CD4-positive, alpha-beta T cell (primary cell): ENCODE measurements around the gene ZSWIM5. TPM values are rescaled to one million over a fixed set of nuclear protein-coding genes. Genes with fewer than 3 reads are reported as not detected.
"Not testable (repeated sequence)": the region's sequence is repeated elsewhere in the genome, so short reads cannot be mapped to it uniquely, and the experiment has no call there.

Experiments used
- ATAC-seq: fragments of 200-7000 bp; cut with Tn5 transposase; one replicate; pipeline ENCODE4 v1.10.0; 2022; ENCODE audit warnings: mild to moderate bottlenecking; ENCODE audit not compliant: poor library complexity
- CTCF ChIA-PET: fragments of 350-600 bp; sonication (Branson Sonifier 250); formaldehyde crosslinking; loops from one replicate; lab custom pipeline; 2021; ENCODE audit warnings: antibody characterized with exemption, inconsistent platforms; lab: Charles Lee
- POLR2A ChIA-PET: fragments of 350-600 bp; sonication (Branson Sonifier 250); formaldehyde crosslinking; loops from one replicate; lab custom pipeline; 2021; ENCODE audit warnings: antibody characterized with exemption, inconsistent platforms; lab: Charles Lee
- DNase-seq, 14 experiments: peaks; one replicate each; pipeline ENCODE4 v3.0.0-alpha.2; 2013 to 2020; ENCODE audit warnings: mixed read lengths in 2 of 14
- H3K27ac ChIP-seq, 2 donors: one replicate each; pipeline versions ENCODE4 v1.5.1 to v1.7.0; 2013; ENCODE audit warnings: low read length in 2 of 2, low read depth in 1 of 2, mild to moderate bottlenecking in 1 of 2
- H3K27me3 ChIP-seq, 2 experiments: 1 replicate in 1 of 2; 2 replicates in 1 of 2; pipeline versions ENCODE4 v1.6.1 to v1.7.0; 2013; ENCODE audit warnings: low read length in 2 of 2, control low read depth in 1 of 2, mild to moderate bottlenecking in 1 of 2, moderate library complexity in 1 of 2; ENCODE audit not compliant: insufficient read depth in 2 of 2, control insufficient read depth in 1 of 2
- H3K36me3 ChIP-seq: one replicate; pipeline ENCODE4 v1.6.1; 2013; ENCODE audit warnings: low read length, control low read depth; ENCODE audit not compliant: insufficient read depth
- H3K4me1 ChIP-seq: one replicate; pipeline ENCODE4 v1.6.1; 2013; ENCODE audit warnings: low read length, control low read depth; ENCODE audit not compliant: insufficient read depth
- H3K4me3 ChIP-seq: one replicate; pipeline ENCODE4 v1.5.1; 2013; ENCODE audit warnings: mild to moderate bottlenecking, low read length, moderate library complexity
- H3K9me3 ChIP-seq, 2 experiments: 1 replicate in 1 of 2; 2 replicates in 1 of 2; pipeline versions ENCODE4 v1.6.1 to v1.7.0; 2013; ENCODE audit warnings: low read length in 2 of 2, mild to moderate bottlenecking in 2 of 2, control low read depth in 1 of 2, moderate library complexity in 1 of 2; ENCODE audit not compliant: control insufficient read depth in 1 of 2, insufficient read depth in 1 of 2
- H3K27ac Mint-ChIP-seq: one replicate; pipeline ENCODE4 v1.8.0; 2020; ENCODE audit warnings: mixed read lengths
- H3K27me3 Mint-ChIP-seq: one replicate; pipeline ENCODE4 v1.8.0; 2021; ENCODE audit warnings: mixed read lengths
- H3K36me3 Mint-ChIP-seq: one replicate; pipeline ENCODE4 v1.8.0; 2021; ENCODE audit warnings: low read depth, mixed read lengths
- H3K4me1 Mint-ChIP-seq: one replicate; pipeline ENCODE4 v1.8.0; 2021; ENCODE audit warnings: low read depth, mixed read lengths
- H3K4me3 Mint-ChIP-seq: one replicate; pipeline ENCODE4 v1.8.0; 2020; ENCODE audit warnings: mild to moderate bottlenecking, mixed read lengths
- H3K9me3 Mint-ChIP-seq: one replicate; pipeline ENCODE4 v1.8.0; 2020; ENCODE audit warnings: mixed read lengths
- intact Hi-C, 2 experiments: fragments of 100-400 bp; cut with DNase I in 1 of 2; cut with micrococcal nuclease in 1 of 2; formaldehyde crosslinking; loops; one replicate each; pipeline versions ENCODE4 v1.15.1 to v1.9.0; 2023 to 2025; cut with DNase I, micrococcal nuclease
- total RNA-seq, 174 experiments: library from RNA in 2 of 174; stranded (reverse) in 2 of 174; gene quantifications; one replicate each; pipeline ENCODE4 v1.2.3 and lab custom pipeline; 2021 to 2026
- TF ChIP-seq, protein P1 (sequence below): fragments of 200-600 bp; IDR thresholded peaks from one replicate; pipeline ENCODE4 v1.8.0; 2022; ENCODE audit warnings: antibody characterized with exemption, mild to moderate bottlenecking

Gene ZSWIM5
- total RNA-seq, 2 experiments from 2014 or later, result 0.91 to 1.1 TPM

DNA sequence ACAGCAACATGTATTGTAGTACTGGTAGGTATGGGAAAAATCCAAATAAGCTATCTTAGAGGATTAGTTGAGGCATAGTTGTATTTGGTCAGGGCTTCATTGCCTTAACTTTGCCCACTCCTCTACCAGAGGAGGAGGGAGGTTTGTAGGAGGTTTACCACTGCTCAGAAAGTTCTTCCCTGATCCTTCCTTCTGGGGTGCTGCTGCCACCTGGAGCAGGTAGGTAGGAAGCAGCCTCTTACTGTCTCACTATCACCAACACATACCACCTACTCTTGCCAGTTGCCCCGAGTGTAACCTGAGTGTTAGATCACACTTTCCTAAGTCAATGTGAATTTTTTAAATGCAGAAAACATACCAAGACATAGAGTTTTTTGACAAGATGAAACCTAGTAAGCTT, 24.1 kb upstream of the ZSWIM5 start:
- DNase-seq, result peak in 8 of 14 experiments; percentile 4 to 61 (median 19)
- Histone ChIP-seq H3K4me1 (no peaks in the 10 kb centered on the region), H3K4me3 (no peak overlapping the region), H3K9me3 (no peaks in the 10 kb centered on the region), H3K27me3 (no peaks in the 10 kb centered on the region), H3K36me3 (no peaks in the 10 kb centered on the region), H3K27ac (no peak overlapping the region)
- ChIA-PET CTCF (no interaction called here), POLR2A (no interaction called here)
- ATAC-seq, result no peak
- TF ChIP-seq, protein P1, sequence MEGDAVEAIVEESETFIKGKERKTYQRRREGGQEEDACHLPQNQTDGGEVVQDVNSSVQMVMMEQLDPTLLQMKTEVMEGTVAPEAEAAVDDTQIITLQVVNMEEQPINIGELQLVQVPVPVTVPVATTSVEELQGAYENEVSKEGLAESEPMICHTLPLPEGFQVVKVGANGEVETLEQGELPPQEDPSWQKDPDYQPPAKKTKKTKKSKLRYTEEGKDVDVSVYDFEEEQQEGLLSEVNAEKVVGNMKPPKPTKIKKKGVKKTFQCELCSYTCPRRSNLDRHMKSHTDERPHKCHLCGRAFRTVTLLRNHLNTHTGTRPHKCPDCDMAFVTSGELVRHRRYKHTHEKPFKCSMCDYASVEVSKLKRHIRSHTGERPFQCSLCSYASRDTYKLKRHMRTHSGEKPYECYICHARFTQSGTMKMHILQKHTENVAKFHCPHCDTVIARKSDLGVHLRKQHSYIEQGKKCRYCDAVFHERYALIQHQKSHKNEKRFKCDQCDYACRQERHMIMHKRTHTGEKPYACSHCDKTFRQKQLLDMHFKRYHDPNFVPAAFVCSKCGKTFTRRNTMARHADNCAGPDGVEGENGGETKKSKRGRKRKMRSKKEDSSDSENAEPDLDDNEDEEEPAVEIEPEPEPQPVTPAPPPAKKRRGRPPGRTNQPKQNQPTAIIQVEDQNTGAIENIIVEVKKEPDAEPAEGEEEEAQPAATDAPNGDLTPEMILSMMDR, result peak; percentile 20
- no peak overlapping the region for H3K27ac Mint-ChIP-seq
- intact Hi-C loops, result loop anchor here in 1 of 2 experiments (2.0 to 10.0 kb wide), 2 partner anchors 216 to 526 kb away; no protein-coding TSS in a partner anchor
- no peak overlapping the region for H3K4me3 Mint-ChIP-seq
- peaks cover 4% of the 10 kb centered on the region for H3K9me3 Mint-ChIP-seq
- no peaks in the 10 kb centered on the region for H3K4me1 Mint-ChIP-seq
- H3K36me3 Mint-ChIP-seq, result no peaks in the 10 kb centered on the region
- H3K27me3 Mint-ChIP-seq, result no peaks in the 10 kb centered on the region

DNA sequence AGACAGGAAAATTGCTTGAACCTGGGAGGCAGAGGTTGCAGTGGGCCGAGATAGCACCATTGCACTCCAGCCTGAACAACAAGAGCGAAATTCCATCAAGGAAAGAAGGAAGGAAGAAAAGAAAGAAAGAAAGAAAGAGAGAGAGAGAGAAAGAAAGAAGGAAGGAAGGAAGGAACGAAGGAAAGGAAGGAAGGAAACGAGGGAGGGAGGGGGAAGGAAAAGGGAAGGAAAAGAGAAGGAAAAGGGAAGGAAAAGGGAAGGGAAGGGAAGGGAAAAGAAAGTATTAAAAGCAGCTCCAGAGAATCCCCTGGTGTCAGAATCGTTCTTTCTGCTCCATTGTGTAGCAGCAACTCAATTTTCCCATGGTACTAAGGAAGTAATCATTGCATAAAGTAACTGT, 19.2 kb upstream of the ZSWIM5 start:
- H3K9me3 Mint-ChIP-seq, result no peaks in the 10 kb centered on the region

GRCh38 chr1:45223710-45224109, 17.3 kb upstream of the ZSWIM5 start:
- DNase-seq, H3K27me3 Mint-ChIP-seq, H3K4me3 Mint-ChIP-seq, H3K36me3 Mint-ChIP-seq, H3K4me1 Mint-ChIP-seq, H3K27ac ChIP-seq, H3K4me3 ChIP-seq, H3K9me3 Mint-ChIP-seq, POLR2A ChIA-PET, H3K4me1 ChIP-seq, H3K27ac Mint-ChIP-seq, H3K9me3 ChIP-seq, H3K27me3 ChIP-seq, intact Hi-C loops, ATAC-seq, H3K36me3 ChIP-seq, CTCF ChIA-PET: not testable (repeated sequence)

More for the DNA sequence above, 19.2 kb upstream of the ZSWIM5 start:
- Mint-ChIP-seq H3K4me1 (no peaks in the 10 kb centered on the region), H3K36me3 (no peaks in the 10 kb centered on the region), H3K4me3 (no peak overlapping the region), H3K27me3 (no peaks in the 10 kb centered on the region), H3K27ac (no peak overlapping the region)
- Histone ChIP-seq H3K27ac (no peak overlapping the region), H3K9me3 (no peaks in the 10 kb centered on the region), H3K27me3 (no peaks in the 10 kb centered on the region), H3K4me3 (no peak overlapping the region), H3K4me1 (no peaks in the 10 kb centered on the region), H3K36me3 (no peaks in the 10 kb centered on the region)
- ChIA-PET CTCF (no interaction called here), POLR2A (no interaction called here)
- intact Hi-C loops, result no loop called here
- TF ChIP-seq, protein P1, result no peak
- no peak for ATAC-seq
- no peak for DNase-seq

GRCh38 chr1:45221716-45222115, 15.3 kb upstream of the ZSWIM5 start:
- POLR2A ChIA-PET, result no interaction called here
- H3K9me3 Mint-ChIP-seq, result no peaks in the 10 kb centered on the region

More at GRCh38 chr1:45221716-45222115, 15.3 kb upstream of the ZSWIM5 start:
- TF ChIP-seq, protein P1, result no peak
- CTCF ChIA-PET, result no interaction called here
- intact Hi-C loops, result no loop called here
- Histone ChIP-seq H3K36me3 (no peaks in the 10 kb centered on the region), H3K4me3 (no peak overlapping the region), H3K27me3 (peaks cover 0 to under 1% of the 10 kb centered on the region in 2 experiments), H3K4me1 (no peaks in the 10 kb centered on the region), H3K9me3 (no peaks in the 10 kb centered on the region), H3K27ac (no peak overlapping the region)
- no peak for ATAC-seq
- H3K27me3 Mint-ChIP-seq, result peaks cover 8% of the 10 kb centered on the region
- H3K4me3 Mint-ChIP-seq, result no peak overlapping the region
- no peak overlapping the region for H3K27ac Mint-ChIP-seq
- DNase-seq, result no peak
- no peaks in the 10 kb centered on the region for H3K36me3 Mint-ChIP-seq
- no peaks in the 10 kb centered on the region for H3K4me1 Mint-ChIP-seq
